ENCODE data around the gene BCDIN3D.

- TF ChIP-seq E2F4 (CRISPR knock-in tag; IDR thresholded peaks at IDR 0.05; ENCODE audit: borderline replicate concordance, low read depth) (no peak), CTCF (IDR thresholded peaks at IDR 0.05) (no peak), ATF1 (CRISPR knock-in tag; IDR thresholded peaks at IDR 0.05) (no peak), ATF6 (CRISPR knock-in tag; IDR thresholded peaks at IDR 0.05) (no peak), ZNF121 (CRISPR knock-in tag; IDR thresholded peaks at IDR 0.05) (no peak), IRF1 (CRISPR knock-in tag; IDR thresholded peaks at IDR 0.05) (no peak), USF2 (CRISPR knock-in tag; IDR thresholded peaks at IDR 0.05) (no peak), SMAD3 (CRISPR knock-in tag; IDR thresholded peaks at IDR 0.05; ENCODE audit: borderline replicate concordance) (no peak), NR3C1 (CRISPR knock-in tag; conservative IDR thresholded peaks at IDR 0.05; ENCODE audit: low read depth) (no peak), ZNF263 (CRISPR knock-in tag; IDR thresholded peaks at IDR 0.05; ENCODE audit: low read depth) (no peak), CDX4 (CRISPR knock-in tag; IDR thresholded peaks at IDR 0.05; ENCODE audit: borderline replicate concordance) (no peak), CREM (CRISPR knock-in tag; IDR thresholded peaks at IDR 0.05) (no peak), CBFB (CRISPR knock-in tag; IDR thresholded peaks at IDR 0.05; ENCODE audit: low read depth) (no peak)
Observed at GRCh38 chr12:49832836-49833421, 10.0 kb downstream of the BCDIN3D start.

All from WTC11 (cell line).